ENCODE data around the gene ZNF593OS.

The ZNF593OS gene

GRCh38 chr1:26171084-26172072, at the start of gene ZNF593OS:
ZNF593OS (minus strand) TSS chr1:26171832; CDS start chr1:26171661, 171 bp downstream.
- no peak for DNase-seq

DNA sequence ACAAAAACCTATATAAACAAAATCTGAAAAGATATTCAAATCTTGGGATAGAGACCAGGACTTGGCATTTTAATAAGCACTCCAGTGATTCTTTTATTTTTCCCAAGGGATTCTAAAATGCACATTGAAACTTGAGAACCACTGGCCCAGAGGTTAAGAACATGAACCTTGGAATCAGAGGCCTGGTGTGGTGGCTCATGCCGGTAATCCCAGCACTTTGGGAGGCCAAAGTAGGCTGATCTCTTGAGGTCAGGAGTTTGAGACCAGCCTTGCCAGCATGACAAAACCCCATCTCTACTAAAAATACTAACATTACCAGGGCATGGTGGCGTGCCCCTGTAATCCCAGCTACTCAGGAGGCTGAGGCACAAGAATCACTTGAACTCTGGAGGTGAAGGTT, 49.5 kb upstream of the ZNF593OS start:
- DNase-seq: no peak

DNA sequence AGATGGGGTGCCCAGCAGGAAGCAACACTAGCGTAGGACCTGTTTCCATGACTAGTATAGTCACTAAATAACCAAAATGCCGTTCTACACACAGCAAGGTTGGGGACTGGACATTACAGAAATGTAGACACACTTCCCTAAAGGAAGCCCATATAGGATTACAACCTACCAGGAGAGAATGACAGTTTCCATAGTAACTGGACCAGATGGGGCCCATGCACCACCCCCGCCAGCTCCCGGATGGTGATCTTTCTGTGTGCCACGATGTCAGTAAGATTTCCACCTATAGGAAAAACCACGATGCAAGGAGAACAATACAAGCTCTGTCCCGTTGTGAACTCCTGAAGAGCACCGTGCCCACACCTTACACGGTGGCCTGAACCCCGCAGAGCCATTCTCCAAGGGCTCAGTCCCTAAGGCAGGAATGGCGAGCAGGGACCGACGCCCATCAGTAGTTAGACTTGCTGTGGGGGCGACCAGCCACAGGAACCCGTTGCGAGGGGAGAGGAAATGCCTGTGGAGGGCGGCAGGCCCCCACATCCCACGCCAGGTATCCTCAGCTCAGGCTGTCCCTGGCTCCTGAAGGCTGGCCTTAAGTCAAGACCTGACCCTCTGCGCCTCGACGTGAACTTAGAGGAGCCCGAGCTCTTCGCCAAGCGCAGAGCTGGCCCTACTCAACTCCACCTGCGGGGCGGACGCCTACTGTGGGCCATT, 48.7 kb upstream of the ZNF593OS start:
- no peak for DNase-seq

DNA sequence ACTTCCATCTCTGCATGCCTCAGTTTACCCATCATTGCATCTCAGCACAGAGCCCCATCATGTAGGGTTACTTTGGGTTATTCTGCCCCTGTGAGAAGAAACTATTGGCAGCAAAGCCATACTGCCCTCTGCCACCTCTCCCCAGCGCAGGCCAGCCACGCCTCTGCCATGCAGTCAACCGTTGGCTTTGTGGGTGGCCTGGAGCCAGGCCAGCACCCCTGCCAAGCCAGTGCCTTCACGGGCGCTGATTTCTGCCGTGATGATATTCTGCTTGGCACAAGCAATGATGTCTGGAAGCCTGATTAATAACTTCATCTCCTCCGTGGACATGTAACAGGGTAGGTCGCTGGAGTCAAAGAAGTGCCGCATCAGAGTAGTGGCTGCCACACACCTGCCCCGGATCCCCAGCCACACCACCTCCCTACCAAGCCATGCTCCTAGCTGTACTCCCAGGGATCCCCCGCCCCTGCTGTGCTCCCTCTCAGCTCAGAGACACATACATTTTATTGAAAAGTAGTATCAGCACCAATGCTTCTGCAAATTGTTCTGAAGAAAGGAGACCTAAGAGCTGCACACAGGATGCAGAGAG, 47.4 kb upstream of the ZNF593OS start:
- no peak for DNase-seq

DNA sequence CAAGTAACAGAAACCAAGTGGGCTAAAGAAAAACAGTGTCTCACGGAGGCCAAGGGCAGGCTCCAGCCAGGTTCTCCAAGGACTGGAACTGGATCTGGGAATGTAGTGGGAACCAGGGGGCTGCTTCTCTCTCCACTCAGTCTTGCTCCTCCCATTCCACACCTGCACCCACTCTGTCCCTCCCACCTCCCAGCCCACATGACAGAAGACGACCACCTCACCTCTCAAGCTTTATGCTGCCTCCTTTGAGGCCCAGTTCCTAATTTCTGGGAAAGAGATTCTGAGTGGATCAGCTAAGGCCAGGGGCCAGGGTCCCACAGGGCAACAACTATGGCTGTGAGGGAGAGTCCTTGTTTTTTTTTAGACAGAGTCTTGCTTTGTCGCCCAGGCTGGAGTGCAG, 43.6 kb upstream of the ZNF593OS start:
- no peak for DNase-seq

- no peak for DNase-seq
Measured at GRCh38 chr1:26213335-26213905, 41.8 kb upstream of the ZNF593OS start.

GRCh38 chr1:26212726-26213125, 41.1 kb upstream of the ZNF593OS start:
- DNase-seq: no peak

DNA sequence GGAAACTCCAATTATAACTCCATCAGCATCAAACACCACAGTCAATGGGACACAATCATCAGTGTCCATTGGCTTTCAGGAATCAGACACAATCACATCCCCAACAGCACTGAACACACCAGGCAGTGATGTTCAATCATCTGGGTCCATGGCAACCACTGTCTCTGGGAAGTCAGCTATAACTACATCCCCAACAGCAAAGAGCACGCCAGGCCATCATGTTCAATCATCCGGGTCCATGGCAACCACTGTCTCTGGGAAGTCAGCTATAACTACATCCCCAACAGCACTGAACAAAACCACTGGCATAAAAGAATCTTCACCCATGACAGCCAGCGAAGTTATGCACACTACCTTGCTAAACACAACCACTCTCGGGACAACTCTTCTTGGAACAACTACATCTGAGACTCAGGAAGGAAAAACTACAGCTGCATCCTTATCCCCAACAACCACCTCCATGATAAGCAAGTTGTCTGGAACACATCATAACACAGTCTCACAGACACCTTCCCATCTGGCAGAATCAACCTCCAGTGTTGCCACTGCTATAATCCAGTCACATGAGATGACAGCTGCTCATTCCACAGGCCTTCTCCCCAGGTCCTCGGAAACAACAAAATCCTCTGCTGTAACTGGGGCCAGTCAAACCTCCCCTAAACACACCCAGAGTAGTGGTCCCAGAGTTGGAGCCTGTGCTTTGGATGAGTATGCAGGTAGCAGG, 38.7 kb upstream of the ZNF593OS start:
- DNase-seq: no peak

- no peak for DNase-seq
Measured at GRCh38 chr1:26203642-26204318, 32.1 kb upstream of the ZNF593OS start.

GRCh38 chr1:26200413-26200812, 28.8 kb upstream of the ZNF593OS start:
- DNase-seq: no peak

DNA sequence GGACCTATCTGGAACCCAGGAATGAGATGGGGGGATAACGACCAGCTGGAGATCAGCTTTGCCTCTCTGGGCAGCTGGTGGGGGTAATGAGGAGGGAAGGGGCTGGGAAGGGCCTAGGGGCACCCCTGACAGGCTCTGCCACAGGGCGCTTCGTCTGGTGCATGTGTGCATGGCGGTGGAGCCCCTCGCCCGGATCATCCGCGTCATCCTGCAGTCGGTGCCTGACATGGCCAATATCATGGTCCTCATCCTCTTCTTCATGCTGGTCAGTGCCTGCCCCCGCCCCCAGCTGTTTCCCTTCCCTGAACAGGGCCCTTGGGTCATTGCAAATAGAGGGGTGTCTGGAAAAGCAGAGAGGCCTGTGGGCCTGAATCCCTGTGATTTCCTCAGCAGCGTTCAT, 26.2 kb upstream of the ZNF593OS start:
- no peak for DNase-seq

DNA sequence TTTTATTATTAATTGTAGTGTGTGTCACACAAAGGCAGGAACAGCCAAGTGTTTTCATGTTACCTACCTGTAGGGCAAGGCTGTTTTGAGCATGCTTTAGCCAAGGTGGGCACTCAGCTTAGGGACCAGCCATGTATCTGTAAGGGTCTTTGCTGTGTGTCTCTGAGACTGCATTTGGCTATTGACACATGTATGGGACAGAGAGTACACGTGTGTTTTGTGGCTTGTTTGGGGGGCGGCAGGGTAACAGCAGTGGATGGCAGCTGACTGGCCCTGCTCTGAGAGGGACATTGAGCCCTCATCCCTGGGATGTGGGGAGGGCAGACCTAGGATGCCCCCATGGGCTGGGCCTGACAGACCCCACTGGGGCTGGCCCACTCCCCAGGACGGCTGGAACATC, 25.7 kb upstream of the ZNF593OS start:
- no peak for DNase-seq

DNA sequence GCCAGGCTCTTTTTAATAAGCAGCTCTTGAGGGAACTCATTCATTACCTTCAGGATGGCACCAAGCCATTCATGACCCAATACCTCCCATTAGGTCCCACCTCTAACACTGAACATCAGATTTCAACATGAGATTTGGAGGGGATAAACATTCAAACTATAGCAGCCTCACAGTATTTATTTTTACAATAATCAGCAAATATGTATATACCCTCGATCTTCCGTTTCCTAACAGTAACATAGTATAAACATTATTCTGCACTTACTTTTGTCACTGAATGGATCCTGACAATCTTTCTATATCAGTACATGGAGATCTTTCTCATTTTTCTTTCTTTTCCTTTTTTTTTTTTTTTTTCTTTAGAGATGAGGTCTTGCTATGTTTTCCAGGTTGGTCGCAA, 24.2 kb upstream of the ZNF593OS start:
- DNase-seq: no peak

GRCh38 chr1:26191739-26192138, 20.1 kb upstream of the ZNF593OS start:
- no peak for DNase-seq

GRCh38 chr1:26190373-26190987, 18.8 kb upstream of the ZNF593OS start, which contains the start of gene CATSPER4:
CATSPER4 (plus strand) TSS chr1:26190602; CDS start chr1:26190628, 26 bp downstream.
- no peak for DNase-seq

DNA sequence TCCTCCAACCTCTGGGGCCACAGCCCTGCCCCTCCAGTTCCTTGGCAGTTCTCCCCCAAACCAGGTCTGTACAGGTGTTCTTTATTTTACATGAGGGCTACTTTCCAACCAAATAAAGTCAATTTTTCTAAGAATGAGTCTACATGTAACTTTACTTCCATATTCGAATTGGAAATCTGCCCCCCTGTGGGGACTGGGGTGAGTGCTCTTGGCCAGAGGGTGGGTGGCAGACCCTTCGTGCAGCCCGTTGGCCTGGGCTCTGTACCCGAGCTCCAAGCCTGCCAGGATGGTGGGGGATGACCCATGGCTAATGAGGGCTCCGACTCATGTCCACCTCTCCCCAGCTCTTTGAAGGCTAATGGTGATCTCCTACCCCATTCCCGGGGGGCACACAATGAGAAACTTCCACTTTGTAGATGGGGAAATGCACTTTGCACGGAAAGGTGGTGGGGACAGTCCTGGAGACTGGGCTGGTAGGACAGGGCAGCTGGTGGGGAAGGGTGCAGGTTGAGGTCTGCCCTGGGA, 18.2 kb upstream of the ZNF593OS start:
- no peak for DNase-seq

DNA sequence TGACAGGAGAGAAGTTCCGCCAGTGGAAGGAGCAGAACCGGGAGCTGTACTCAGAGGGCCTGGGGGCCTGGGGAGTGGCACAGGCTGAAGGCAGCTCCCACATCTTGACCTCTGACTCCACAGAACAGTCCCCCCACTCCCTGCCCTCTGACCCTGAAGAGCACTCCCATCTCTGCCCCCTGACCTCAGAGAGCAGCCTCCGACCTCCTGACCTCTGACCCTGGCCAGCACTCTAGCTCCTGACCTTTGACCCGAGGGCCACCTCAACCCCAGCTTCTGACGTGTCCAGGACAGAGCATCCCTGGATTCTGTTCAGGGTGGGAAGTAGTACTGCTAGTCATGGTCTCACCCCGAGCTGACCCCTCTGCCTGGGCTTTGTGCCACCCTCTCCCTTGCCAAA, 17.7 kb upstream of the ZNF593OS start:
- DNase-seq: no peak

DNA sequence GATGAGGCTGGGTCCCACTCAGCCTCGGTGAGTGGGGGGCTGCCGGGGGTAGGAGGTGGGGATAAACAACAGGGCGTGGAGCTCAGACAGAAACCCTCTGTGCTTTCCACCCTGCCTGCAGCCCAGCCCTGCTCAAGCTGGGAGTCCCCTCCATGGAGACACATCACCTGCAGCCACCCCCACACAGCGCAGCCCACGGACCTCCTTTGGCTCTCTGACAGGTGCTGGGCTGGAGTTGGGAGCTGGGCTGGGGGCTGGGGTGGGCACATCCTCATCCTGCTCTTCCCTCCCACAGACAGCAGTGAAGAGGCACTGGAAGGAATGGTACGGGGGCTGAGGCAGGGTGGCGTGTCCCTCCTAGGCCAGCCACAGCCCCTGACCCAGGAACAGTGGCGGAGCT, 16.8 kb upstream of the ZNF593OS start:
- no peak for DNase-seq

- no peak for DNase-seq
Measured at GRCh38 chr1:26187882-26188281, 16.2 kb upstream of the ZNF593OS start.

DNA sequence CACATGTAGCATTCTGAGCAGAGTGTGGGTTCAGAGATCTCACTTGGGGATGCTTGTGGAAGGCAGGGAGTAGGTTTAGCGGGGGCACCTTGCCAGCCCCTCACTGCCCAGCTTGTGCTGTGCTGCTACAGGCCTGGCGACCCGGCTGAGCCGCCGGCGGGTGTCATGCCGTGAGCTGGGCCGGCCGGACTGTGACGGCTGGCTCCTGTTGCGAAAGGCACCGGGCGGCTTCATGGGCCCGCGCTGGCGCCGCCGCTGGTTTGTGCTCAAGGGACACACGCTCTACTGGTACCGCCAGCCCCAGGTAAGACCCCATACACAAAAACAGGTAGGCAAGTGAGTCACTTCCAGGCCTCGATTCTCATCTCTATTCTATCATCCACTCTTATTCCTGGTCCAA, 13.3 kb upstream of the ZNF593OS start:
- DNase-seq: no peak

DNA sequence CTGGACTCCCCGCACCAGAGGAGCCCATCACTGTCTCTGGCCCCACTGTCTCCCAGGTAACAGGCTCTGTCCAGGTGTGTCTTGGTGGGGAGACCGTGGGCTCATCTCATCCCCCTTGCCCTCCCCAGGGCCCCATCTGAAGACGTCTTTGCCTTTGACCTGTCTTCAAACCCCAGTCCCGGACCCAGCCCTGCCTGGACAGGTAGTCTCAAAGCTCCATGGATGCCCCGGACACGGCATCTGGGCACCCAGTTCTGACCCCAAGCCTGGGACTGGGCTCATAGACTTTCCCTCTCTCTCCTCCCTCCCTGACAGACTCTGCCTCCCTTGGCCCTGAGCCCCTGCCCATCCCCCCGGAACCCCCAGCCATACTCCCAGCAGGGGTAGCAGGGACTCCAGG, 12.5 kb upstream of the ZNF593OS start:
- no peak for DNase-seq

Data from activated effector memory CD4-positive, alpha-beta T cell treated with Interleukin-2 at 50 U/mL for 16 hours (primary cell).